HG03025 (cell line): Measurements from ENCODE around the gene OSM.

Experiments
- ATAC-seq: cut with Tn5 transposase; IDR thresholded peaks from one replicate; pipeline ENCODE4 v1.9.1; 2021; ENCODE audit warnings: mild to moderate bottlenecking, moderate library complexity; ENCODE audit not compliant: unreplicated experiment, low FRiP score

OSM gene

DNA sequence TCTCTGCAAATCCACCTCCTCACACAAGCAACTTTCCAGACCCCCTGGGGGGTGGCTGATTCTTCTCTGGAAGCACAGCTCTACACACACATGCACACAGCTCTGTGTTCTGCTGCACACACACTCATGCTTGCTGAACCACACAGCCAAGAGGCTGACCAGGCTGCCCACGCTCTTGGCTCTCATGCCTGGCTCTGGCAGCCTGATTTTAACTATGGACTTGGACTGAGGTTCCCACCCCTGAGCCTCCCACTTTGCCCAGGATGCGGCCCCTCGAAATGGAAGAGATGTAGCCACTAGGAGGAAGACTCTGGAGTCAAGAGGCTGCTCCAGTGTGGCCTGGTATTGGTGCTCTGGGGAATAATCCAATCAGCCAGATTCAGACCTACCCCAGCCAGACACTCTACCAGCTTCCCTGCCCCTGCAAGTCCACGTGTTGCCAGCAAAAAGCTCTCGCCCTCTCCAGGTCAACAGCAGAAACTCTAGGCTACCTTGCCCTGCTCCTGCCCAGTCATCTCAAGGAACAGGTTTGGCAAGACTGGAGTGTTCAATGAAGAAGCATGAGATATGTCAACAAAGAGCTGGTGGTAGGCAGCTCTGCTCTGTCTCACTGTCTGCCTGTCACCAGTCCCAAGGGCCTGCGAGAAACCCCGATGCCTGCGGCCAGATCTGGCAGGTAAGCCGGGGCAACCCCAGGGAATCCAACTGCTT lies 31.5 kb upstream of the OSM start:
- no peak for ATAC-seq

DNA sequence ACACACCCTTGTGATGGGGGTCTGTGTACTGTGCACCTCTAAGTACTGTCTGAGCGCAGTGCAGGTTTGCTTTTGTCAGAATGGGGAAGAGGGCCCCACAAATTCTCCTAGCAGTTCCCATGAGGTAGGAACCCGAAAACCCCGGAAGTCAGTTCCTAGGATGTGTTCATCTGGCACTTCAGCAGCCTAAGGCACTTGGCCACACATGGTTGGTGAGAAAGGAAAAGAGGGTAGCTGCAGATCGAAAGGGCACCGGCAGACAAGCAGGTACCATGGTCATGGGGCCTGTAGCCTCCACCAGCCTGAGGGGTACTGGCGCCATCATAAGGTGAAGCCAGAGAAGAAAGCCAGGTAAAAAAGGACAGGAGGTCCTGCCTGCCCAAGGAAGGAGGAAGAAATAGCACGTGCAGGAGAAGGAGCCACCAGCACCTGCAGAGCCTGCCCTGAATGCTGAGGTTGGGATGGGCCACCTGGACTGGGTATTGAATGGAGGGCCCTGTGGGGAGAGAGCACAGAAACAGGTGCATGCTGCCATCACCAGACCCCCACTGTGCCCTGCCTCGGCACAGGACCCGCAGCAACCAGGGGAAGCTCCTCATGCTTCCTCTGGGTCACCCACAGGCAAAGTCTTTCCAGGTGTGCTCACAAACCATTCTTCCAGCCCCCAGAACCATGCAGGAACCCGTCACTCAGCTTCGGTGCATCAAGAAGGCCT lies 30.8 kb upstream of the OSM start:
- ATAC-seq: no peak

DNA sequence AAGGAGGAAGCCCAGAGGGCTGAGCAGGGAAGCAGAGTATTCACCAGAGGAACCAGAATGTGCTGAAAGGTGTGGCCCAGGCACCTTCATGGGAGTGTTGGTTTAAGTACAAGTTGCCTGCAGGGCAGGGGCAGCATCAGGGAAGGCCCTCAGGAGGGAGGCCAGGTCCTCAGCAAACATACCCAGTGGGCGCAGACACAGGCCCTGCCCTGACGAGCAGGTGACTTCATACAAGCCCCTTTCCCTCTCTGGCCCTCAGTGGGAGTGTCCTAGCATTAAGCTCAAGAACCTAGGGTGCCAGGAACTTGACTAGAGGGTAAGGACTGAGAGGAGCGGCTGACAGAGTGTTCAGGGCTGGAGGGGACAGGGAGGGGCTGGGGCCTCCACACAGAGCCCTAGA lies 30.2 kb upstream of the OSM start:
- no peak for ATAC-seq

DNA sequence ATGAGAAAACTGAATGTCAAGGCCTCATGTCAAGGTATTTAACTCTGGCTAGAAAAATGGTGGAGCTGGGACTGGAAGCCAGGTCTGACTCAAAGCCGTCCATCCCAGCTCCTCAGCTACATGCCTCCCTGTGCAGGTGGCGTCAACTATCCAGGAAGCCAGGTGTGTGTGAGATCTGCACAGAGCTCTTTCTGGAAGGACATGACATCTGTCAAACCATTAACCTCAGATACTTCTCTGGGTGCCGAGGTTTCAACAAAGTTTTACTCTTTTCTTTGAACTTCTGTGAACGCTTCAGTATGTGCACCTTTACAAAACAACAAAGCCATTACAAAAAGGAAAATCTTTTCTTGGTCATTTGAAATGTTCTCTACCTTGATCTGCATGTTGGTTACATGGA lies 29.7 kb upstream of the OSM start:
- no peak for ATAC-seq

DNA sequence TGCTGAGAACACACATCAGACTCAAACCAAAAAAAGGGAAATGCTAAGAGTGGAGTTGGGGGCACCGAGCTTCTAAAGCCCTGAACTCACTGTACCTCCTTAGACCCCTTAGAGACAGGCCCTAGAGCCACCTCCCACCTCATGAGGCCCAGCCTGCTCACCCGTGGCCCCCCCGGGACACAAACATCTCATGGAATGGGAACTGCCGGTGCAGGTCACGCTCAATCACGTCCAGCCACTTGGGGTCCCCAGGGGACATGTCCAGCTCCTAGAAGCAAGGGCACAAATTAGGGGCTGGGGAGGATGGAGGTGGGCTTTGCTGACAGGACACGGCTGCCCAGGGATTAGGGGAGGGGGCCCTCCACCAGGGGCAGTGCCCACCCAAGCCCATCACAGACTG lies 28.9 kb upstream of the OSM start:
- no peak for ATAC-seq

DNA sequence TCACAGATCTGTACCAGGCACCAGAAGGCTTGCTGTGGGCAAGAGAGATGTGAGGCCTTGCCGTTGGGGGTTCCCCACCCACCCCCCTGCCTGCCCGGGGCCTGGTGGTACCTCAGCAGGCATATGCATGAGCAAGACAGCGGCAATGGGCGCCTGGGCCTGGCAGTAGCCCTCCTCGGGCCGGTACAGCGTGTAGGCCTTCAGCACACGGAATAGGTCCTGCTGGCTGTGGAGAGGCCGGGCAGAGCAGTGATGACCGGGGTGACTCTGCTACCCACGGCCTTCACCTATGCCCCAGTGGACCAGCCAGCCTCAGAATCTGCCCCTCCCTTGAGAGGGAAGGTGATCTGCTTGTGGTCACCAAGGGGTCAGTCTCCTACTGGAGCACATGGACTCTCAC lies 28.2 kb upstream of the OSM start:
- no peak for ATAC-seq

DNA sequence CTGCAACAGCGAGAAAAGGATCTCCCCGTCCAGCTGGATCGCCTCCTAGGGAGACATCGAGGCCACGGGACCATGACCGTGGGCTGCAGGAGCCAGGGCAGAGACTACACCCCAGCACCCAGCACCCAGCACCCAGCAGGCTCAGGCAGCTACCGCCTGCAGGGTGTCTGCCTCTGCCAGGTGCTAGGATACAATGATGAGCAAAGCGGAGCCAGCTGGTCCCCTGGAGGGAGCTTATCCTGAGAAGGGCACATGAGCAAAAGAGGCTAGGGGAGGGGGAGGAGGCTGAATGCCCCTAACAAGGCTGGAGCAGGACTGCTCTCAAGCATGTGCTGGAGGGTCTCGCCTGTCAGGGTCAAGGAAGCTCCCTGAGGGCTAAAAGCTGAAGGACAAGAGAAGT lies 27.4 kb upstream of the OSM start:
- ATAC-seq: no peak

DNA sequence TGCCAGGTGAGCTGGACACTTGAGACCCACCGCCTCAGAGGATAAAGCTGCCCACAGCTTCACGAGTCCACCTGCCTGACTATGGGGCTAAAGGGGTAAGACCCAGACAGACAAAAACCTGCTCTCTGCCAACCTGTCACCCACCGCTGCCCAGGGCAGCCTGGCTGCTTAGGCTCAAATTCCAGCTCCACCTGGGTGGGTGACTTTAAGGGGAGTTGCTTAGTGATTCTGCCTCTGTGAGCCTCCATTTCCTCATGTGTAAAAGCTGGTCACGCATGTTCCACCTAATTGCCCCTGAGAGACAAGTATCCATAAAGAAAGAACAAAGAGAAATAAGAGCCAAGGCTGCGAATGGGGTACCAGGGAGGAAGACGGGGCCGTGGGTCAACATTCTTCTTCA lies 26.4 kb upstream of the OSM start:
- ATAC-seq: no peak

DNA sequence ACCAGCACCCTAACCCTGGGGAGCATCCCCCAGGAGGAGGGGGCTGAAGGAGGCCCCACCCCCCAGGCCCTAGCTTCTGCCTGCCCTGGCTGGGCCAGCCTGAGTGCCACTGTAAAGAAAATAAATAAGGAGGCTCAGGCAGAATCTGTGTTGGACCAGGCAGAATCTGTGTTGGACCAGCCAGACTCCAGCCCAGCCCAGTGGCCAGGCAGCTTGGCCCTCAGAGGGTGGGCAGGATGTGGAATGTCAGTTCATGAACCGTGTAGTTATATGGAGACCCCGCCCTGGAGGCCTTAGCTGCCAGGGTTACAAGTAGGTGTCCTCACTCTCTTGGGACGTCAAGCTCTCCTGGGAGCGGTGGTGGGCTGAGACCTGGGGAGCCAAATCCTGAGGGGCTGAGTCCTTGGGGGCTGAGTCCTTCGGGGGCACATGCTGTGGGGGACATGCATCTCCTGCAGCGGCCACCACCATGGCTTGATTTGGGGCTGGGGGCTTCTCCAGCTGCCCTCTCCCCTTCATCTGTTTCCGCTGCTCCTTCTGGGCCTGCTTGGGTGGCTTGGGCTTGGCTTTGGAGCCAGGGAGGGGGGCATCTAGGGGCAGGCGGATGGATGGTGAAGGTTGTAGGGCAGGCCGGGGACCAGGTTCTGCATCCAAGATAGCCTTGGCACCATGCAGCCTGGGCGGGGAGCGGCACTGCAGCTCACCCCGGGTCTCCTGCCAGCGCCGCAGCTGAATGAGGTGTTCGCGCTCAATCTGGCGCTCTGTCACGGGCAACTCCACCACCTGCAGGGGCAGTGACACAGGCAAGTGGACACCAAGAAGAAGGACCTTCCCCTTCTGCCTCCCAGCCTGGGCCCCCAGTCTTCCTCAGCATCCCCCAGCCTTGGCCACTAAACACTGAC lies 25.7 kb upstream of the OSM start:
- no peak for ATAC-seq

DNA sequence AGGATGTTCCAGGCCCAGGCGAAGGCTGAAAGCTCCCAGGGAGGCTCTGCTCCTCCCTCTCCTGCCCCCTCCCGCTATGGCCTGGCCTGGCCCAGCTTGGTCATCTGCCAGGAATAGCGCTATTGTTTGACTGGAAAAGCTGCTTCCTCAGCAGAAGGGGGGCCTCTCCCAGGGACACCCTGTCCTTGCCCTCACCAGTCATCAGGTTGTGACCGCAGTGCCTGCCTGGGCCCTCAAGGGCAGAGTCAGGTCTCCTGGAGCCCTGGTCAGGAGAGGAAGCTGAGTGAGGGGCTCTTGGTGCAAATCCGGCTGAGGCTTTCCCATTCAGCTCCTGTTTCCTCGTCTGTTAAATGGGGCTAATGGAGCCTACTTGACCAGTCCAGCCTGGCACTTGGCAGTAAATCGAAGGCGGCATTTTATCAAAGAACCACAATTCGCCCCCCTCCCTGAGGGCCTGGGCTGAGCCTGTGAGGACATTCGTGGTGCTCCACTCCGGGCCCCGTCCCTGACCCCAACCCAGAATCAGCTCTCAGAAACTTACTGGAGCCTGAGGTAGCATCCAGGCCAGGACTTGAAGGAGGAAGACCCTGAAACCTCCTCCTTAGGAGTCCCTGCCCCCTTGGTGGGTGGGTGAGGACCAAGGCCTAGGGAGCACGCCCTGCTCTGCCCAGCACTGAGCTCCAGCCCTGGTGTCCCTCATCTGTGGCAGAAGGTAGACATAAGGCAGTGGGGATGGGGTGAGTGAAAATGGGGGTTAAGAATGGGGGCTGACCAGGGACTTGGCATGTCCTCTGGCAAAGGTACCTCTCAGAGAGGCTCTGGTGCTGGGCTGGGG lies 24.6 kb upstream of the OSM start:
- no peak for ATAC-seq

DNA sequence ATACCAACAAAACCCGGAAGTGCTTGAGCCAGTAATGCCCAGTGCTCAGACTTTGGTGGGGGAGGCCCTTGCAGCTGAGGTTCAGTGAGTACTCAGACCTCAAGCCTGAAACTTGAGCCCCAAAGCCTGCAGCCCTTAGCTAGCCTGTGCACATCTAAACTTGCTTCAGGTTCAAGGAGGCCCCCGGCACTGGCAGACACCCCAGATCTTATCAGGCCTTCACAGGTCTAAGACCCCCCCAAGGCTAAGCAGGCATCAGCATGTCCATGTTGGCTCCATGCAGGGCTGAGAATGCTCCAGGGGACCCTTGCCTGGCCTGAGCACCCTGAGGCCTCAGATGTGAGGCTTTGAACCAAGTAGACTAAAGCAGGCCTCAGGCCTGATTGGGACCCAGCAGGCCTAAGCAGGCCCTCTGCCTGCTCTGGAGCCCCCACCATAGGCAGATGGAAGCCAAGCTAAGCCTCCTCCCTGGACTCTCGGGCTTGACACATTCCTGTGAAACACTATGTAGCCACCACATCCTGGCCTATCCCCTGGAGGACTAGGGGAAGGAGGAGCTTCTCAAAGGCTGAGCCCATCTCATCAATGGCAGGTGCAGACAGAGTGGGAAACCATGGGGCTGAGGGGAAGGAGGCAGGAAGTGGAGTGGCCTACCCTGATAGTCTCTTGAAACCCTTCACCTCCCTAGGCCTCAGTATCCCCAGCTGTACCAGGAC lies 23.8 kb upstream of the OSM start:
- no peak for ATAC-seq

DNA sequence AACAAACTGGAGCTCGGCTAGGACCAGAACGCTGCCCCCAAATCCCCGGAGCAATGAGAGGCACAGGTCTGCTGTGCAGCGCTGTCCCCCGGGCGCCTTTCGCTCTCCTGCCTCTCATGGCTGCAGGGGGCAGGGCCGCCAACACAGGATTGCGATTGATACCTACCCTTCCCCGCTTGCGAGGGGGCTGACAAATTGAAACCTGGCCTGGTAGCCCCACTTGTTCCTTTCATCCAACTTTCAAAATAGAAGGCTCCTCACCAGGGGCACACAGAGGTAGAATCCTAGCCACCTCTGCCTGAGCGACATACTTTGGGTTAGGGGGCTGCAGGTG lies 23.3 kb upstream of the OSM start:
- peak; percentile 8 for ATAC-seq

DNA sequence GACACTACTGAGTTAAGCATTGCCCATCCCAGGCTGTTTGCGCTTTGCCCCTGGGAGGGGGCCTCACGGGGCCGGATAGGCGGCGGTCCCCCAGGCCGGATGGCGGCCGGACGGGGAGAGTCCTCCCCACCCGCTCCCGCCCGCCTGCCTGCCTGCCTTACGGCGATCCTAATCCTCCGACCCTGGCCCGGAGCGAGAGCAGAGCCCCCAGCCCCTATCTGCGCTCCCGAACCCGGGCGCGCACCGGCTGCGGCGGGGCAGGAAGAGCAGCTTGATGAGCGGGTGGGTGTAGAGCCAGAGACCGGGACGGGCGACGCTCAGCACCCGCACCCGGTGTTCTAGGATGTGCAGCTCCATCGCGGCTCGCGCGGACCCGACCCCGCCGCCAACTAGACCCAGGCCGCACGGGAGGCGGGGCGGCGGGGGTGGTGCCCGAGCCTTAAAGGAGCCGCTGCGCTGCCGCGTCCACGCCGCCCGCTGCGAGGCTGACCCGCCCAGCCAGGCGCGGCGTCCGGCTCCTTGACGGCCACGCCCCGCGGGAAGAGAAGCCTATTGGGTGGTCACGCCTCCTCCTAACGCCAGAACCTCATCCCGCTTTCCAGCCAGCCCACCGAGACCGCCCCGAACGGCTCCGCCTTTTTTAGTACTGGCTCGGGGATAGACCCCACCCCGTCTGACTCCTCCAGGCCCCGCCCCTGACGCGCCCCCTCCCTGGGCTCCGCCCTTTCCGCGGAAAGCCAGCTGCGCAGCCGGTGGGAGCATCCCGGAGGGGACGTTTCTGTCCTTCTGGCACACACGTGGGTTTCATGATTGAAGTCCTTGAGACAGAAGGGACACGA lies 22.7 kb upstream of the OSM start, which contains the start of gene CASTOR1:
CASTOR1 (minus strand) TSS at position 365 of the 839 bp plus-strand sequence; CDS start at position 357, 8 bp downstream.
- peak; percentile 55 for ATAC-seq

DNA sequence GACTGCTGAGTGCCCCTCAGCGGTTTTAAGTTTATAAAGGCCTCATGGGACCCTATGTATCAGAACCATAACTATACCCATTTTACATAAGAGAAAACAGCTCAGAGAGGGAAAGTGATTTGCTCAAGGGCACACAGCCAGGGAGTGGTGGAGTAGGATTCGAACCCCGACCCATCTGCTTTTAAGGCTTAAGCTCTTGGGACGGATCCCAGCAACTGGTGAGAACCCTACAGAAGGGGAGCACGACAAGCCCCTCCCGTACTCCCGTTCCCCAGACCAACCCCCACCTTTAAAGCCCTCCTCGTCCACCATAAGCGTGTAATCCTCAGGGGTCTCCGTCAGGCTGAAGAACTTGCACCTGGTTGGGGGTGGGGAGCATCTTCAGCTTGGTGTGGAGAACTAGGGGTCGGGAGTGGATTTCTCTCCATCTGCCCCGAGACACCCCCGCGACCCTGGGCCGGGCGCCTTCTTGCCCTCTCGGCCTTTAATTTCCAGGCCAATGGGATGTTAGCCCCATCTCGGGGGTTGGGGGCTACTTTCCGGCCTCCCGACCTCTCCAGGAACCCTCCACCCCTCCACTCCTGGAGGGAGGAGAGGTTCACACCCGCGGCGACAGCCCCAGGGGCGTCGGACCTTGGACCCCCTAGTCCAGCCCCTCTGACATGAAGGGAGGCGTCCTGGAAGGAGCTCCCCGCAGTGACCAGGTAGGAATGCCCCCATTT lies 21.9 kb upstream of the OSM start:
- no peak for ATAC-seq

DNA sequence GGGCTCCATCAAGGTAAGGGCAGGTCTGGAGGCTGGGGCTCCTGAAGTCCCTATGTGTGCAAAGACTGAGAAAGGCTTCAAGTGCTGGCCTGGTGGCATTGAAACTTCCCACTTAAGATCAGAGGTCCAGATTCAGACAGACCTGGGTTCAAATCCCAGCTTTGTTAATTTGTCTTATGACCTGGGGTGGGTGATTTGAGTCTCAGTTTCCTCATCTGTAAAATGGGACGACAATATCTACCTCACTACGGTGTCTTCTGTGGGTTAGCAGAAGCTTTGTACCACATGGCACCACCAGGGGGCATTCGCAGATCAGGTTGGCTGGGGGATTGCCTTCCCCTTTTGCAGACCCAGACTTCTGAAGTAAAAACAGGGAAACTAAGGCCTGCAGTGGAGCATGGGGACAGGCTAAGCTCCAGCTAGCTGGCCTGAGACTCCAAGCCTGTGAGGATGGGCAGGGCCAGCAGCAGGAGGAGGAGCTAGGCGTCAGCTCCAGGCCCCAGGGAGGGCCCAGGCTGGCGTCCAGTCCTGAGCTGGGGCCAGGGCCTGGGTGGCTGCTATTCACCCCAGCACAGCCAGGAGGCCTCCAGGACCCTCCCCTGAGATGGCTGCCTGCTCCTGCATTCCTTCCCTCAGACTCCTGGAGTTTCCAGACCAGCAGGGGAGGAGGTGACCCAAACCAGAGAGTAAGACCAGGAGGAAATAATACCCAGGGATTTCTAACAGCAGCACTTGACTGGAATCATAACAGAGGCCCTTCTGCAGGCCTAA lies 21.2 kb upstream of the OSM start:
- no peak for ATAC-seq

DNA sequence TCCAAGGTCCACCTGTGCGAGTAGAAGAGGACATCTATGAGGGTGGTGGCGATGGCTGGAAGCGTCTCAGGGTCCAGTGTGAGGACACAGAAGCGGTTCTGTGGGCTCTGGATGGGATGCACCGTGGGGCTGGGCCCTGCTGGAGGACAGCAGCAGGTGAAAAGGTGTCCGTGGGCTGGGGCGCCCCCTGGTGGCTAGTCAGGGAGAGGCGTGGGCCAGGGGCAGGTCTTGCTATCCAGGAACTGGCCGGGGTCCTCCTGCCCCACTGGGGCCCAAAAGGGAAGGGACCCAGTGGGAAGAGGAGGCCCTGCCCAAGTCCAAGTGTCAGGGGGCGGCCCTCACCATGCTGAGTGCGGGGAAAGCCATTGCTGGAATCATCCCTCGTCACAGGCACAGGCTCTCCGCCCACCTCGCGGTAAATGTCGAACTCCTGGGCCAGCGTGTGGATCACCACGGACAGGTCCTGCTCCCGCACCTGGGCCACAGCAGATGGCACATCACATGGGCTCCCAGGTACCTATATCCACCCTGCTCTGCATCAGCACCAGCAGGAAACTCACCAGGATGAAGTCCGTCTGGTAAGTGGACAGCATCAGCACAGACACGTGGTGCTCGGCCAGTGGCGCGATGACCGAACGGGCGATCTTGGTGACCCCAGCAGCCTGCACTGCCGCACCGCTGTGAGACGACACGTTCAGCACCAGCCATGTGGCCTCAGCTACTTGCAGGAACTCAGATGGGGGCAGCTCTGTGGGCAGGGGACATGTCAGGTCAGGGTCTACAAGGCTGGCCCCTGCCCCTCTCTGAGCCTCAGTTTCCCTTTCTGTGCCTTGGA lies 20.4 kb upstream of the OSM start:
- ATAC-seq: no peak

DNA sequence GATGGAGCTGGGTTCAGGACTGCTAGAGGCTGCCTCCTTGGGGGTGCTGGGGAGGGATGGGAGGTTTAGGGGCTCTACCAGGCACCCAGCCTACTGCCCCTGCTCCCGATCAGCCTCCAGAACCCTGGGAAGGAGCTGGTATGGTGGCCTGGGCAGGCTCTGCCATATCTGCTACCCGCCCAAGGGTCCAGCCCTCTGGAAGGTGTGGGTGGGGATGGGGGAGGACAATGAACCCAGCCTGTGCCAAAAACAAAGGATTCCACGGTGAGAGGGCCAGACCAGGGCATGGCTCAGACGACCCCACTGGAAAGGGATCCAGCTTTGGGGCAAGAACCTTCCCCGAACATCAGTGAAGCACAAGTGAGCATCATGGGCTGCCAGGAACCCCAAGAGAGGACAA lies 19.7 kb upstream of the OSM start:
- no peak for ATAC-seq
